NCI-H187 treated with DMSO at 0.1 percent for 48 hours (cell line): ENCODE results near the gene NUF2.

Experiments
- DNase-seq: peaks from one replicate; lab custom pipeline; 2025; lab: John Stamatoyannopoulos, UW

The NUF2 gene

DNA sequence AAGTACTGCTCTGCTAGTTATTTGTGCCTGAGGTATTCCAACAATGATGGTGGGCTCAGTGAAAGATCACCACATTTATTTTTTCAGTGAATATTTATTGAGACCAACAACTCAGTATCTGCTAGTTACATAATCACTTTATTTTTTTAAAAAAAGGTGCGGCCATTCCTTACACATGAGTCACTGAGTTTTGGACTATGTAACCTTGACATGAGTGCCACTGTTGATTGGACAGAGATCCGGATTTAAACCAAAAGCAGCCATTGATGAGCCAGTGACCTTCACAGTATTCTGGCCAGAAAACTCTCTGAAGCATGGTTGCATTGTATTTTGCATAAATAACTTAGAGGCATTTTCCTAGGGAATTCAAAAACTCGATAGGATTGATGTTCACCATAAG lies 79.5 kb downstream of the NUF2 start:
- DNase-seq = no peak
